ENCODE data around the gene CYGB.

CYGB gene

GRCh38 chr17:76506408-76507345, 30.8 kb downstream of the CYGB start:
- H3K27me3 ChIP-seq (ENCODE audit: low read length): no peaks in the 10 kb centered on the region
- H3K9ac ChIP-seq (ENCODE audit: low read length): peak overlapping the region; percentile 18; the same call in 1 of the 2 replicates
- H3K4me3 ChIP-seq (ENCODE audit: insufficient read depth, low read length, poor library complexity, severe bottlenecking): no peak overlapping the region
- no peaks in the 10 kb centered on the region for H4K20me1 ChIP-seq (ENCODE audit: low read depth, low read length)
- no peak overlapping the region for H3K4me2 ChIP-seq (ENCODE audit: low read depth, low read length, poor library complexity, severe bottlenecking)
- H3F3A ChIP-seq (ENCODE audit: insufficient read depth): no peaks in the 10 kb centered on the region
- H2AFZ ChIP-seq (ENCODE audit: low read depth, low read length, severe bottlenecking): peak overlapping the region; percentile 57
- no peaks in the 10 kb centered on the region for H3K36me3 ChIP-seq (ENCODE audit: low read length)
- no peak for TF ChIP-seq EZH2phosphoT487 (conservative IDR thresholded peaks at IDR 0.05; ENCODE audit: low read length)
- TF ChIP-seq, protein P1, sequence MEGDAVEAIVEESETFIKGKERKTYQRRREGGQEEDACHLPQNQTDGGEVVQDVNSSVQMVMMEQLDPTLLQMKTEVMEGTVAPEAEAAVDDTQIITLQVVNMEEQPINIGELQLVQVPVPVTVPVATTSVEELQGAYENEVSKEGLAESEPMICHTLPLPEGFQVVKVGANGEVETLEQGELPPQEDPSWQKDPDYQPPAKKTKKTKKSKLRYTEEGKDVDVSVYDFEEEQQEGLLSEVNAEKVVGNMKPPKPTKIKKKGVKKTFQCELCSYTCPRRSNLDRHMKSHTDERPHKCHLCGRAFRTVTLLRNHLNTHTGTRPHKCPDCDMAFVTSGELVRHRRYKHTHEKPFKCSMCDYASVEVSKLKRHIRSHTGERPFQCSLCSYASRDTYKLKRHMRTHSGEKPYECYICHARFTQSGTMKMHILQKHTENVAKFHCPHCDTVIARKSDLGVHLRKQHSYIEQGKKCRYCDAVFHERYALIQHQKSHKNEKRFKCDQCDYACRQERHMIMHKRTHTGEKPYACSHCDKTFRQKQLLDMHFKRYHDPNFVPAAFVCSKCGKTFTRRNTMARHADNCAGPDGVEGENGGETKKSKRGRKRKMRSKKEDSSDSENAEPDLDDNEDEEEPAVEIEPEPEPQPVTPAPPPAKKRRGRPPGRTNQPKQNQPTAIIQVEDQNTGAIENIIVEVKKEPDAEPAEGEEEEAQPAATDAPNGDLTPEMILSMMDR (IDR thresholded peaks at IDR 0.05; ENCODE audit: insufficient read depth, low read length, poor library complexity, severe bottlenecking): peak; percentile 75
- H3K9me3 ChIP-seq (ENCODE audit: insufficient read depth, low read length): no peaks in the 10 kb centered on the region
- H3K9me2 ChIP-seq (replicated peaks; ENCODE audit: insufficient read depth, low read length): no peaks in the 10 kb centered on the region
- H3K79me2 ChIP-seq (ENCODE audit: insufficient read depth, low read length): no peaks in the 10 kb centered on the region
- H3K27ac ChIP-seq (ENCODE audit: low read depth, low read length): no peak overlapping the region

- Histone ChIP-seq H3K9me2 (replicated peaks; ENCODE audit: insufficient read depth, low read length) (no peaks in the 10 kb centered on the region), H3K9ac (ENCODE audit: low read length) (no peak overlapping the region), H3K4me2 (ENCODE audit: low read depth, low read length, poor library complexity, severe bottlenecking) (no peak overlapping the region), H4K20me1 (ENCODE audit: low read depth, low read length) (no peaks in the 10 kb centered on the region), H3K4me3 (ENCODE audit: insufficient read depth, low read length, poor library complexity, severe bottlenecking) (no peak overlapping the region), H3K36me3 (ENCODE audit: low read length) (no peaks in the 10 kb centered on the region), H3K27me3 (ENCODE audit: low read length) (no peaks in the 10 kb centered on the region), H3K9me3 (ENCODE audit: insufficient read depth, low read length) (no peaks in the 10 kb centered on the region), H3K27ac (ENCODE audit: low read depth, low read length) (no peak overlapping the region), H2AFZ (ENCODE audit: low read depth, low read length, severe bottlenecking) (no peak overlapping the region), H3F3A (ENCODE audit: insufficient read depth) (no peaks in the 10 kb centered on the region), H3K79me2 (ENCODE audit: insufficient read depth, low read length) (peaks cover 20% of the 10 kb centered on the region)
- TF ChIP-seq EZH2phosphoT487 (conservative IDR thresholded peaks at IDR 0.05; ENCODE audit: low read length): no peak
- TF ChIP-seq, protein P1 (IDR thresholded peaks at IDR 0.05; ENCODE audit: insufficient read depth, low read length, poor library complexity, severe bottlenecking): no peak
Measured at GRCh38 chr17:76504117-76504516, 33.4 kb downstream of the CYGB start.

- TF ChIP-seq, protein P1 (IDR thresholded peaks at IDR 0.05; ENCODE audit: insufficient read depth, low read length, poor library complexity, severe bottlenecking): no peak
- TF ChIP-seq EZH2phosphoT487 (conservative IDR thresholded peaks at IDR 0.05; ENCODE audit: low read length): no peak
- no peaks in the 10 kb centered on the region for H4K20me1 ChIP-seq (ENCODE audit: low read depth, low read length)
- no peaks in the 10 kb centered on the region for H3K9me3 ChIP-seq (ENCODE audit: insufficient read depth, low read length)
- no peak overlapping the region for H3K27ac ChIP-seq (ENCODE audit: low read depth, low read length)
- H3K4me3 ChIP-seq (ENCODE audit: insufficient read depth, low read length, poor library complexity, severe bottlenecking): no peak overlapping the region
- peak overlapping the region; percentile 96; the same call in 1 of the 2 replicates for H3K9ac ChIP-seq (ENCODE audit: low read length)
- H3K4me2 ChIP-seq (ENCODE audit: low read depth, low read length, poor library complexity, severe bottlenecking): no peak overlapping the region
- no peak overlapping the region for H2AFZ ChIP-seq (ENCODE audit: low read depth, low read length, severe bottlenecking)
- H3K9me2 ChIP-seq (replicated peaks; ENCODE audit: insufficient read depth, low read length): no peaks in the 10 kb centered on the region
- no peaks in the 10 kb centered on the region for H3K36me3 ChIP-seq (ENCODE audit: low read length)
- peaks cover 30% of the 10 kb centered on the region for H3K79me2 ChIP-seq (ENCODE audit: insufficient read depth, low read length)
- no peaks in the 10 kb centered on the region for H3K27me3 ChIP-seq (ENCODE audit: low read length)
- H3F3A ChIP-seq (ENCODE audit: insufficient read depth): no peaks in the 10 kb centered on the region
Measured at GRCh38 chr17:76502341-76503211, 34.9 kb downstream of the CYGB start.
